Epithelial cell of esophagus (primary cell): Measurements from ENCODE around the gene LTBR.

Experiments
- DNase-seq: peaks from one replicate; pipeline ENCODE4 v3.0.0; 2010; ENCODE audit warnings: low read depth
- H3K4me3 ChIP-seq: 2 replicates; pipeline ENCODE4 v1.5.1; 2011; ENCODE audit warnings: mild to moderate bottlenecking, low read length, control low read depth
- TF ChIP-seq, protein P1 (sequence below): IDR thresholded peaks from 2 replicates; pipeline ENCODE4 v1.5.1; 2011; ENCODE audit warnings: low read depth, mild to moderate bottlenecking, low read length, control low read depth, inconsistent platforms; ENCODE audit not compliant: insufficient read depth; ENCODE audit errors: missing control alignments

The LTBR gene

GRCh38 chr12:6347367-6348338, 36.3 kb upstream of the LTBR start:
- no peak for DNase-seq
- TF ChIP-seq, protein P1, sequence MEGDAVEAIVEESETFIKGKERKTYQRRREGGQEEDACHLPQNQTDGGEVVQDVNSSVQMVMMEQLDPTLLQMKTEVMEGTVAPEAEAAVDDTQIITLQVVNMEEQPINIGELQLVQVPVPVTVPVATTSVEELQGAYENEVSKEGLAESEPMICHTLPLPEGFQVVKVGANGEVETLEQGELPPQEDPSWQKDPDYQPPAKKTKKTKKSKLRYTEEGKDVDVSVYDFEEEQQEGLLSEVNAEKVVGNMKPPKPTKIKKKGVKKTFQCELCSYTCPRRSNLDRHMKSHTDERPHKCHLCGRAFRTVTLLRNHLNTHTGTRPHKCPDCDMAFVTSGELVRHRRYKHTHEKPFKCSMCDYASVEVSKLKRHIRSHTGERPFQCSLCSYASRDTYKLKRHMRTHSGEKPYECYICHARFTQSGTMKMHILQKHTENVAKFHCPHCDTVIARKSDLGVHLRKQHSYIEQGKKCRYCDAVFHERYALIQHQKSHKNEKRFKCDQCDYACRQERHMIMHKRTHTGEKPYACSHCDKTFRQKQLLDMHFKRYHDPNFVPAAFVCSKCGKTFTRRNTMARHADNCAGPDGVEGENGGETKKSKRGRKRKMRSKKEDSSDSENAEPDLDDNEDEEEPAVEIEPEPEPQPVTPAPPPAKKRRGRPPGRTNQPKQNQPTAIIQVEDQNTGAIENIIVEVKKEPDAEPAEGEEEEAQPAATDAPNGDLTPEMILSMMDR = no peak
- no peak overlapping the region for H3K4me3 ChIP-seq

DNA sequence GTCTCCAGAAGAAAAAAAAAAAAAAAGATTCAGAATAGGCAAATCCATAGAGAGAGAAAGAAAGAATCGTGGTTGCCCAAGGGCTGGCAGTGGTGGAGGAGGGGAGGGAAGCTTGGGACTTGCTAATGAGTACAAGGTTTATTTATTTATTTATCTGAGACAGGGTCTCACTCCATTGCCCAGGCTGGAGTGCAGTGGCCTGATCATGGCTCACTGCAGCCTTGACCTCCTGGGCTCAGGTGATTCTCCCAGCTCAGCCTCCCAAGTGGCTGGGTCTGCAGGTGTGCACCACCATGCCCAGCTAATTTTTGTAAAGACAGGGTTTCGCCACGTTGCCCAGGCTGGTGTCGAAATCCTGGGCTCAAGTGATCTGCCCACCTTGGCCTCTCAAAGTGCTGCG, 32.3 kb upstream of the LTBR start:
- no peak for DNase-seq
- no peak overlapping the region for H3K4me3 ChIP-seq
- TF ChIP-seq, protein P1 = no peak

GRCh38 chr12:6352193-6353173, 31.5 kb upstream of the LTBR start:
- H3K4me3 ChIP-seq = no peak overlapping the region
- DNase-seq = no peak
- TF ChIP-seq, protein P1 = no peak

GRCh38 chr12:6354495-6355393, 29.2 kb upstream of the LTBR start:
- no peak for DNase-seq
- TF ChIP-seq, protein P1 = no peak
- no peak overlapping the region for H3K4me3 ChIP-seq

GRCh38 chr12:6355491-6356373, 28.2 kb upstream of the LTBR start:
- TF ChIP-seq, protein P1 = peak; percentile 20
- no peak overlapping the region for H3K4me3 ChIP-seq
- DNase-seq = no peak

DNA sequence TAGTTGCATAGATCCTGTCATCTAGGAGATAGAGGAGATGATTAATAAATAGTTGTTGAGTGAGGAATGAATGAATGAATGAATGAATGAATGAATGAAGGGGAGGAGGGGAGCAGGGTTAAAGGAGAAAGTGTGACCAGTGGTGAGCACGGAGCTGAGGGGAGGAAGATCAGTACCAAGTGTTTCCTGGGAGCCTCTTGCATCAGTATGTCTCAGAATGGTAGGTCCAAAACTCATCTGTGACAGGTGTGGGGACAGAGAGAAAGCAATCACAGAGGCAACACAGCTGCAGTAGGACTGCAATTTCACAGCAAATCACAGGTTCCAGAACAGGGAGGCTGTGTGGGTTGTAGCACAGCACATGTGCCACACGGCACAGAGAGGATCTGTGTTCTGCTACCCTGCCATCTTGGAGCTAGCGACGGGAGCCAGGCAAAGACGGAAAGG, 27.6 kb upstream of the LTBR start:
- H3K4me3 ChIP-seq = no peak overlapping the region
- TF ChIP-seq, protein P1 = no peak
- no peak for DNase-seq
